ENCODE results near the gene METTL3.

The METTL3 gene

GRCh38 chr14:21496453-21496852 is 14.7 kb downstream of the METTL3 start:
- TF ChIP-seq FOXP2 (optimal IDR thresholded peaks at IDR 0.05; ENCODE audit: borderline replicate concordance, extremely low read depth, extremely low read length, insufficient read depth): no peak
- TF ChIP-seq TAF1 (IDR thresholded peaks at IDR 0.05; ENCODE audit: borderline replicate concordance, insufficient read depth, low read length): no peak
- no peak for TF ChIP-seq REST (IDR thresholded peaks at IDR 0.05; ENCODE audit: insufficient read depth in 1 of 2, low read depth in 2 of 2, low read length in 2 of 2)
- TF ChIP-seq POLR2AphosphoS5 (IDR thresholded peaks at IDR 0.05; ENCODE audit: low read depth, low read length): no peak
- TF ChIP-seq SIN3A (IDR thresholded peaks at IDR 0.05; ENCODE audit: borderline replicate concordance, insufficient read depth, low read length): no peak

GRCh38 chr14:21494902-21495762 is 16.0 kb downstream of the METTL3 start:
- TF ChIP-seq REST (IDR thresholded peaks at IDR 0.05; ENCODE audit: insufficient read depth in 1 of 2, low read depth in 2 of 2, low read length in 2 of 2): no peak

- TF ChIP-seq FOXP2 (optimal IDR thresholded peaks at IDR 0.05; ENCODE audit: borderline replicate concordance, extremely low read depth, extremely low read length, insufficient read depth) (no peak), TAF1 (IDR thresholded peaks at IDR 0.05; ENCODE audit: borderline replicate concordance, insufficient read depth, low read length) (no peak), REST (IDR thresholded peaks at IDR 0.05; ENCODE audit: insufficient read depth in 1 of 2, low read depth in 2 of 2, low read length in 2 of 2) (no peak), POLR2AphosphoS5 (IDR thresholded peaks at IDR 0.05; ENCODE audit: low read depth, low read length) (no peak), SIN3A (IDR thresholded peaks at IDR 0.05; ENCODE audit: borderline replicate concordance, insufficient read depth, low read length) (no peak)
These were observed 24.5 kb downstream of the METTL3 start for GRCh38 chr14:21486640-21487087.

- TF ChIP-seq REST (IDR thresholded peaks at IDR 0.05; ENCODE audit: insufficient read depth in 1 of 2, low read depth in 2 of 2, low read length in 2 of 2) (no peak), POLR2AphosphoS5 (IDR thresholded peaks at IDR 0.05; ENCODE audit: low read depth, low read length) (peak; percentile 71), SIN3A (IDR thresholded peaks at IDR 0.05; ENCODE audit: borderline replicate concordance, insufficient read depth, low read length) (no peak), FOXP2 (optimal IDR thresholded peaks at IDR 0.05; ENCODE audit: borderline replicate concordance, extremely low read depth, extremely low read length, insufficient read depth) (no peak), TAF1 (IDR thresholded peaks at IDR 0.05; ENCODE audit: borderline replicate concordance, insufficient read depth, low read length) (no peak)
These were observed 34.0 kb downstream of the METTL3 start, which contains the start of the genes RAB2B and TOX4 for GRCh38 chr14:21476925-21477681. TSS of gene RAB2B (minus strand) at chr14:21476959. CDS start at chr14:21476872, 87 bp downstream. TSS of gene TOX4 (plus strand) at chr14:21477195. CDS start at chr14:21477279, 84 bp downstream.
